SJCRH30 (cell line): ENCODE results near the gene HLA-DRA. TPM values are rescaled to one million over a fixed set of nuclear protein-coding genes. Genes with fewer than 3 reads are reported as not detected.
A peak's percentile ranks its signal among the peaks of the same experiment; 100 is the strongest.
"Not testable (repeated sequence)": the region's sequence is repeated elsewhere in the genome, so short reads cannot be mapped to it uniquely, and the experiment has no call there.

Experiments used
- DNase-seq, 2 experiments: peaks; one replicate each; pipeline ENCODE4 v3.0.0-alpha.2; 2015 to 2020
- H3K27ac ChIP-seq: fragments of 250-450 bp; sonication (Bioruptor Pico); 2 replicates; pipeline ENCODE4 v1.5.1; 2020; ENCODE audit warnings: mild to moderate bottlenecking, moderate library complexity
- H3K27me3 ChIP-seq: fragments of 250-450 bp; sonication (Bioruptor Pico); 2 replicates; pipeline ENCODE4 v1.5.1; 2020; ENCODE audit warnings: mild to moderate bottlenecking, moderate library complexity
- H3K36me3 ChIP-seq: fragments of 250-450 bp; sonication (Bioruptor Pico); 2 replicates; pipeline ENCODE4 v1.5.1; 2020; ENCODE audit warnings: mild to moderate bottlenecking, moderate library complexity
- H3K4me1 ChIP-seq: fragments of 250-450 bp; sonication (Bioruptor Pico); 2 replicates; pipeline ENCODE4 v1.5.1; 2020; ENCODE audit warnings: mild to moderate bottlenecking, moderate library complexity
- H3K4me3 ChIP-seq: fragments of 250-450 bp; sonication (Bioruptor Pico); 2 replicates; pipeline ENCODE4 v1.5.1; 2020; ENCODE audit warnings: mild to moderate bottlenecking, moderate library complexity
- H3K9me3 ChIP-seq: fragments of 250-450 bp; sonication (Bioruptor Pico); replicated peaks from 2 replicates; pipeline ENCODE4 v1.5.1; 2020; ENCODE audit warnings: mild to moderate bottlenecking, moderate library complexity
- total RNA-seq: library from RNA; depleted of rRNA; stranded (reverse); fragments of >200 nt; shearing (Covaris generic); gene quantifications from 2 replicates; pipeline ENCODE4 v1.2.3, GENCODE V29; 2014

HLA-DRA gene
- total RNA-seq, 1 experiment from 2014 or later = not detected

DNA sequence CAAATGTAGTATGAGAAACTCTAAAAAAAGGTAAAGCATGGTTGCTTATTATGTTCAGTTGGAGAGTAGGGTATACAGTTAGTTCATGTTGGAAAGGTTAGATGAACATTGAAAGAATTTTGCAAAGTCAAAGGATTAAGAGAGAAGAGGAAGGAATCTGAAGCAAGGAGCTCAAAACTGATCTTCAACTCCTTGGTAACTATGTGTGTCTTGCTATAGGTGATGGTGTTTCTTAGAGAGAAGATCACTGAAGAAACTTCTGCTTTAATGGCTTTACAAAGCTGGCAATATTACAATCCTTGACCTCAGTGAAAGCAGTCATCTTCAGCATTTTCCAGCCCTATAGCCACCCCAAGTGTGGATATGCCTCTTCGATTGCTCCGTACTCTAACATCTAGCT is 4.7 kb downstream of the HLA-DRA start:
- DNase-seq = no peak
- H3K9me3 ChIP-seq = no peaks in the 10 kb centered on the region
- no peaks in the 10 kb centered on the region for H3K4me1 ChIP-seq
- H3K27ac ChIP-seq = no peak overlapping the region
- H3K4me3 ChIP-seq = no peak overlapping the region
- no peaks in the 10 kb centered on the region for H3K36me3 ChIP-seq
- no peaks in the 10 kb centered on the region for H3K27me3 ChIP-seq

DNA sequence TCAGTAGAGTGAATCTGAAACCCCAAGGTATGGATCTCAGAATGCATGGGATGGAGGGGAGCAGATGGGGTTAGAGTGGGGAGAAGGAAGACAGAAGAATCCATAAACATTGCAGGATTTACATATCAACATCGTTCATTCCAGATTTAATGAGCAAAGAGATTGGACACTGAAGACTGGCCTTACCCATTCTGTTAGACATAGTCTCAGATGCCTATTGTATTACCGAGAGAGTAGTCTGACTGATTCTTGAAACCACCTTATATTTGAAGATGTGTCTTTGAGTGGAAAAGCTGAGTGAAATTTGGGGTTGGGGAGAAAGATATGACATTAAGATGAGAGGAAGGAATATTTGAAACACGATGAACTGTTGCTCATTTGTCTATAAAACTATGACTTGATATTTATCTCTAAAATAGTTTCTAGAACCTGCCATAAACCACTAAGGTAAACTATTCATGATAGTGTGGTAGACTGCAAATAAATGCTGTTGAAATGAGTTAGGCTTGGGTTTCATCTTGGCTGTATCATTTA is 5.7 kb downstream of the HLA-DRA start:
- Histone ChIP-seq H3K4me1 (no peaks in the 10 kb centered on the region), H3K27ac (no peak overlapping the region), H3K4me3 (no peak overlapping the region), H3K9me3 (no peaks in the 10 kb centered on the region), H3K36me3 (no peaks in the 10 kb centered on the region), H3K27me3 (no peaks in the 10 kb centered on the region)
- DNase-seq = no peak

DNA sequence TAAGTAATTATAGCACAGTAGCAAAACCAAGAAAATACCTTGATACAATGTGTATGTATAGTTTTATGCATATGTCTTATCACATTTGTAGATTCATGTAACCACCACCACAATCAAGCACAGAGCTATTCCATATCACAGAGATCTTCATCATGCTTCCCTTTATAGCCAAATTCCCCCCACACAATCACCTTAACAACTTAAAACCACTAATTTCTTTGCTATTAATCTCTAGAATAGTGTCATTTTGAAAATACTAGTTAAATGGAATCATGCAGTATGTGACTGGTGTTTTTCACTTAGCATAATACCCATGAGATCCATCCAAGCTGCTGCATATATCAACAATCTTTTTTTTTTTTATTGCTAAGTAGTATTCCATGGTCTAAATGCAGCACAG is 8.2 kb downstream of the HLA-DRA start:
- Histone ChIP-seq H3K27ac (no peak overlapping the region), H3K36me3 (no peaks in the 10 kb centered on the region), H3K4me3 (no peak overlapping the region), H3K4me1 (no peaks in the 10 kb centered on the region), H3K27me3 (no peaks in the 10 kb centered on the region), H3K9me3 (no peaks in the 10 kb centered on the region)
- no peak for DNase-seq

DNA sequence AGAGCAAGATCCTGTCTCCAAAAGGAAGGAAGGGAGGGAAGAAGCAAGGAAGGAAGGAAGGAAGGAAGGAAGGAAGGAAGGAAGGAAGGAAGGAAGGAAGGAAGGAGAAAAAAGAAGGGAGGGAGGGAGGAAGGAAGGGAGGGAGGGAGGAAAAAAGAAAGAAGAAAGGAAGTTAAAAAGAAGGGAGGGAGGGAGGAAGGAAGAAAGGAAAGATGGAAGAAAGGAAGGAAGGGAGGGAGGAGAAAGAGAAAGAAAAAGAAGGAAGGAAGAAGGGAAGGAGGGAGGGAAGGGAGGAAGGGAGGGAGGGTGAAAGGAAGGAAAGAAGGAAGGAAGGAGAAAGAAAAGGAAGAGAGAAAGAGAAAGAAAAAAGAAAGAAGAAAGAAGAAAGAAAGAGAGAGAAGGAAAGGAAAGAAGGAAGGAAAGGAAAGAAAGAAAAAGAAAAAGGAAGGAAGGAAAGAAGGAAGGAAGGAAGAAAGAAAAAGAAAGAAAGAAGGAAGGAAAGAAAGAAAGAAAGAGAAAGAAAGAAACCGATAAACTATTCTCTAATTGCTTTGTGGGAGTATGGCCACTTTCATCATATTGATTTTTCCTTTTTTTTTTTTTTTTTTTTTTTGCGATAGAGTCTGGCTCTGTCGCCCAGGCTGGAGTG is 9.5 kb downstream of the HLA-DRA start:
- Histone ChIP-seq H3K27ac (no peak overlapping the region), H3K9me3 (no peaks in the 10 kb centered on the region), H3K27me3 (no peaks in the 10 kb centered on the region), H3K36me3 (no peaks in the 10 kb centered on the region), H3K4me1 (no peaks in the 10 kb centered on the region), H3K4me3 (no peak overlapping the region)
- DNase-seq = no peak

DNA sequence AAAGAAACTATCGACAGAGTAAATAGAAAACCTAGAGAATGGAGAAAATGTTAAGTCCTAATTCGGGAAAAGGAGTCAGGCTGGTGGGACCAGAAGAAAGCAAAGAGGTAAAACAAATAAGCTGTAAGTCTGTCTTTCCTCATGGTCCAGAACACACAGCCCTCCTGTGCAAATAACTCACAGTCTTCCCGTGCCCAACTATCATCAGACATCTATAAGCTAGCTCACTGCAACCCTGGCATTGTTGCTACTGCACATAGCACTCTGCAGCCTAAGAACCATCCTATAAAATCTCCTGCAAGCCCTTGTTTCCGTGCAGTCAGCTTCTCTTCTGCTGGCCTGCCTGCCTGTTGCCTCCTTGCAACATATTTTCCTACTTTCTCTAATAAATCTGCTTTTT is 17.4 kb downstream of the HLA-DRA start:
- Histone ChIP-seq H3K4me1 (no peaks in the 10 kb centered on the region), H3K27me3 (no peaks in the 10 kb centered on the region), H3K9me3 (no peaks in the 10 kb centered on the region), H3K36me3 (no peaks in the 10 kb centered on the region), H3K4me3 (no peak overlapping the region), H3K27ac (no peak overlapping the region)
- no peak for DNase-seq

DNA sequence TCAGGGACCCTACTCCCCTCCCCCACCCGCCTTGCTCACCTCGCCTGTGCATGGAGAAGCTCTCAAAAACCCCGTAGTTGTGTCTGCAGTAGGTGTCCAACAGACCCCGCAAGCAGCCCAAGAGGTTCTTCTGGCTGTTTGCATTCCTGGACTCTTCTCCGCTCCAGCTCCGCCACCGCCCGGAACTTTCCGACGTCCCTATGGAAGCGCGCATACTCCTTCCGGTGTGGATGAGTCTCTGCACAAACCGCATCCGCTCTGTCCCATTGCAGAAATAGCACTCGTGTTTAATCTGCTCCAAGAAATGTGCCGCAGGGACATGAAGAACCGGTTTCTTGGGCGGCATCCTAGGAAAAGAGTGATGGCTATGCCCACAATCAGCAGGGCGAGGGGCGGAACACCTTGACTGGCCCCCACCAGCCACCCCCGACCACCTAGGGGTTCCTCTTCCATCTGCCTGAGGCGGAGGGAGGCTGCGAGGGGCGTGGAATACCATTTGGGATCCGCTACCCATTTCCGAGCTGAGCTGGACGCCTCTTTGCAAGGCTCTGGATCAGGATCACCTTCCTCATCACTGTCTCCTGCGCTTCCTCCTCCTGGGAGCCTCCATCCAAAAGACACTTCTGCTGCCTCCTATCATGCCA is 20.2 kb downstream of the HLA-DRA start:
- no peaks in the 10 kb centered on the region for H3K4me1 ChIP-seq
- no peak overlapping the region for H3K27ac ChIP-seq
- H3K36me3 ChIP-seq = no peaks in the 10 kb centered on the region
- no peak for DNase-seq
- no peaks in the 10 kb centered on the region for H3K27me3 ChIP-seq
- H3K4me3 ChIP-seq = no peak overlapping the region
- H3K9me3 ChIP-seq = no peaks in the 10 kb centered on the region

DNA sequence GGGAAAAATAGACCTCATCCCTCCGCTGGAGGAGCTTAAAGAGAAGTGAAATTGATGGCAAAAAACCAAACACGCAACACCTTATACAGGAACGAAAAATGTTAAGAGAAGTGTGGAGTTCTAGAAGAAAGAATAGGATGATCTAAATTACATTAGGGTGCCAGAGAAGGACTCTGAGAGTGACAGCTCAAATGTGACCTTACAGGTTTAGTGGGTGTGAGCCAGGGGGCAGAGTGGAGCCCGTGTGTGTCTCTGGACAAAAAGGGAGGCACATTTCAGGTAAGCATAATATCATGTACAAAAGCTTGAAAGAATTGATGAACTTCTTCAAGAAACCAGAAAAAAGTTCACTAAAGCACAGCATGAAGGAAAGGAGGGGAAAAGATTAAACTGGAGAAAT is 20.8 kb downstream of the HLA-DRA start:
- Histone ChIP-seq H3K36me3 (no peaks in the 10 kb centered on the region), H3K27ac (no peak overlapping the region), H3K27me3 (no peaks in the 10 kb centered on the region), H3K4me3 (no peak overlapping the region), H3K9me3 (no peaks in the 10 kb centered on the region), H3K4me1 (no peaks in the 10 kb centered on the region)
- DNase-seq = no peak

DNA sequence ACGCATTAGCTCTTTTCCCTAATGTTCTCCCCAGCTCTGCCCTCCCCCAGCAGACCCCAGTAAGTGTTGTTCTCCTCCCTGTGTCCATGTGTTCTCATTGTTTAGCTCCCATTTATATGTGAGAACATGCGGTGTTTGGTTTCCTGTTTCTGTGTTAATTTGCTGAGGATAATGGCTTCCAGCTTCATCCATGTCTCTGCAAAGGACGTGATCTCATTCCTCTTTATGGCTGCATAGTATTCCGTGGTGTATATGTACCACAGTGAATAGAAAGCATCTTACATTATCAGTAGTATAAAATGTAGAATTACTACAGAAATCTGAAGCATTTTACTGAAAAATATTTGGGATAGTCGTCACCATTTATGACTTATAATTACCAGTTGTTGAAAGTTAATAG is 21.8 kb downstream of the HLA-DRA start:
- Histone ChIP-seq H3K4me3 (no peak overlapping the region), H3K36me3 (no peaks in the 10 kb centered on the region), H3K27me3 (no peaks in the 10 kb centered on the region), H3K27ac (no peak overlapping the region), H3K4me1 (no peaks in the 10 kb centered on the region), H3K9me3 (no peaks in the 10 kb centered on the region)
- no peak for DNase-seq

DNA sequence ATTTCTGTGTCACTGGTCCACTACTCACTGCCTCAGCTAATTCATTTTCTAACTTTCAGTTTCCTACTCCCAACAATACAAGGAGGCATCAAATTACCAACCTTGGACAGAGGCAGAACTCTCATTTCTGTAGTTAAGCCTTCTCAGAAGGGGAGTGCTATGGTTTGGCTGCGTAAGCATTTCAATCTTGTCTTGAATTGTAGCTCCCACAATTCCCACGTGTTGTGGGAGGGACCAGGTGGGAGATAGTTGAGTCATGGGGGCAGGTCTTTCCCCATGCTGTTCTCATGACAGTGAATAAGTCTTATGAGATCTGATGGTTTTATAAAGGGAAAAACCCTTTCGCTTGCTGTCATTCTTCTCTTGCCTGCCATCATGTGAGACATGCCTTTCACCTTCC is 22.9 kb downstream of the HLA-DRA start:
- H3K36me3 ChIP-seq = no peaks in the 10 kb centered on the region
- no peak overlapping the region for H3K4me3 ChIP-seq
- no peaks in the 10 kb centered on the region for H3K4me1 ChIP-seq
- DNase-seq = peak in 1 of 2 experiments; percentile 5
- no peaks in the 10 kb centered on the region for H3K9me3 ChIP-seq
- H3K27me3 ChIP-seq = no peaks in the 10 kb centered on the region
- H3K27ac ChIP-seq = no peak overlapping the region

DNA sequence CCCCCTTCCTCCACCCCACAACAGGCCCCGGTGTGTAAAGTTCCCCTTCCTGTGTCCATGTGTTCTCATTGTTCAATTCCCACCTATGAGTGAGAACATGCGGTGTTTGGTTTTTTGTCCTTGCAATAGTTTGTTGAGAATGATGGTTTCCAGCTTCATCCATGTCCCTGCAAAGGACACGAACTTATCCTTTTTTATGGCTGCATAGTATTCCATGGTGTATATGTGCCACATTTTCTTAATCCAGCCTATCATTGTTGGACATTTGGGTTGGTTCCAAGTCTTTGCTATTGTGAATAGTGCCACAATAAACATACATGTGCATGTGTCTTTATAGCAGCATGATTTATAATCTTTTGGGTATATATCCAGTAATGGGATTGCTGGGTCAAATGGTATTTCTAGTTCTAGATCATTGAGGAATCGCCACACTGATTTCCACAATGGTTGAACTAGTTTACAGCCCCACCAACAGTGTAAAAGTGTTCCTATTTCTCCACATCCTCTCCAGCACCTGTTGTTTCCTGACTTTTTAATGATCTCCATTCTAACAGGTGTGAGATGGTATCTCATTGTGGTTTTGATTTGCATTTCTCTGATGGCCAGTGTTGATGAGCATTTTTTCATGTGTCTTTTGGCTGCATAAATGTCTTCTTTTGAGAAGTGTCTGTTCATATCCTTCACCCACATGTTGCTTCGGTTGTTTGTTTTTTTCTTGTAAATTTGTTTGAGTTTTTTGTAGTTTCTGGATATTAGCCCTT is 28.2 kb downstream of the HLA-DRA start:
- H3K27ac ChIP-seq = not testable (repeated sequence)

DNA sequence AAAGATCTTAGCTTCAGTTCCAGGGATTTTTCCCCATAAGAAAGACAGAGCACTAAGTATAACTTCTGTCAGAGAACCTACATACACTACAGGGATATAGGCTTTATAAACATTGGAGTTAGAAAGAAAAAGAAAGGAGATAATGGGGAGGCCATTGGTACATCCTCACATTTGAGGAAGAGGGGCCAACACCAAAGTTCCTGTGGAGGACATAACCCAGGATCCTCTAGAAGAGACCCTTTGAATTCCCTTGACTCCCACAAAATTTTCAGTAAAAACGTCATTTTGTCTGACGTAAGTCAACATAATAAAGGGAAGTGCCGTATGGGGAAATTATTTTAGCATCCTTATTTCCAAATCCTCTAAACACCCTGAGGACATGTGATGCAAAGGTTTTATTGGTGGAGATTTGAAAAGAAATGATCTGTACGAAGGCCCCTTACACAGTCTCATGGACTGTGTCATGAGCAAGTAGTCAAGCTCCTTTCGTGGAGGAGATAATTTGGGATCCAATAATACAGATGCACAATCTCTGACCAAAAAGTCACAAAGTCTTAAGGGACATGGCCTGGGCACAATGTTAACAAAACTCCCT is 33.2 kb downstream of the HLA-DRA start:
- DNase-seq = no peak
- no peak overlapping the region for H3K4me3 ChIP-seq
- H3K27ac ChIP-seq = no peak overlapping the region
- H3K9me3 ChIP-seq = no peaks in the 10 kb centered on the region
- H3K36me3 ChIP-seq = no peaks in the 10 kb centered on the region
- H3K27me3 ChIP-seq = no peaks in the 10 kb centered on the region
- H3K4me1 ChIP-seq = no peaks in the 10 kb centered on the region

More for the DNA sequence above, 28.2 kb downstream of the HLA-DRA start:
- not testable (repeated sequence) for H3K4me3 ChIP-seq, H3K27me3 ChIP-seq, DNase-seq, H3K4me1 ChIP-seq, H3K9me3 ChIP-seq, H3K36me3 ChIP-seq

DNA sequence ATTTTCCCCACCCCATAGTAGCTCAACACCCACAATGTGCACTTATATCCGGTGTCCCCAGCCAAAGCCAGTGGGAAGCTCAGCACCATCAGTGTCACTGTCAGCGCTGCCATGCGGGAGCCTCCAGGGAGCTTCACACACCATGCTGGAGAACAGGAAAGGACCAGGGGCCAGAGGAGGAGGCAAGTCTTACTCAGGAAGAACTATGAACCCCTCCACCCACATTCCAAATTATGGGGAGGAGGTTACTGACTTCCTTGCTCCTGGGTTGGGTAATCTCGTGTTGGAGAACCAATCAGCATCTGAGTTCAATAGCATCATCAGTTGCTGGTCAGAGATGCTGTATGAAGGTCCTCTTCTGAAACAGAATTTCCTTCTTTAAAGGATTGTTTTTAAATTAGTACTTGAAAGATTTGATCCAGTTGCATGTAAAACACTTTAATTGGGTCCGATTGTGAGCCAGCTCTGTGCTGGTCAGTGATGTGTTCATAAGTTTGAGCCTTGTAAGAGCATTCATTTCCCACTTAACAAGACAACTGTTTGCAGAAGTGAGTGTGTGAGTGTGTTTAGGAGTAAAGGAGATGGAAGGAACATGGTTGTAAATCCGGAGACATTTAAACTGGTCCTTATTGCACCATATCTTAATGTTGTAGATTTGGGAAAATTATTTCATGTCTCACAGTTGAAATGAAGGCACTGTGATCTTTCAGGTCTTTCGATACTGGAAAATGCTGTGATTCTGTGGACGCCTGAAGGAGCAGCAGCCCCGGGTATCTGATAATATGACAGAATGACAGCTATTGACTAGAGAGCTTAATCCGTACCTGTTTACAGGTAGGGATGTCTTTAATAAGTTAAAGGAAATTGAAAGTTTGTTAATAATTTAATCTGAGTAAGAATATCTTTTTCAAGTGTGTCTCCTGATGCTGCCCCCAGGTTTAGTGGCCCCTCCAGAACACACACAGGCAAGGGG is 34.0 kb downstream of the HLA-DRA start:
- H3K36me3 ChIP-seq, H3K27me3 ChIP-seq, H3K4me3 ChIP-seq, H3K27ac ChIP-seq, H3K9me3 ChIP-seq, H3K4me1 ChIP-seq: not testable (repeated sequence)
- peak; percentile 7 to 22 for DNase-seq

DNA sequence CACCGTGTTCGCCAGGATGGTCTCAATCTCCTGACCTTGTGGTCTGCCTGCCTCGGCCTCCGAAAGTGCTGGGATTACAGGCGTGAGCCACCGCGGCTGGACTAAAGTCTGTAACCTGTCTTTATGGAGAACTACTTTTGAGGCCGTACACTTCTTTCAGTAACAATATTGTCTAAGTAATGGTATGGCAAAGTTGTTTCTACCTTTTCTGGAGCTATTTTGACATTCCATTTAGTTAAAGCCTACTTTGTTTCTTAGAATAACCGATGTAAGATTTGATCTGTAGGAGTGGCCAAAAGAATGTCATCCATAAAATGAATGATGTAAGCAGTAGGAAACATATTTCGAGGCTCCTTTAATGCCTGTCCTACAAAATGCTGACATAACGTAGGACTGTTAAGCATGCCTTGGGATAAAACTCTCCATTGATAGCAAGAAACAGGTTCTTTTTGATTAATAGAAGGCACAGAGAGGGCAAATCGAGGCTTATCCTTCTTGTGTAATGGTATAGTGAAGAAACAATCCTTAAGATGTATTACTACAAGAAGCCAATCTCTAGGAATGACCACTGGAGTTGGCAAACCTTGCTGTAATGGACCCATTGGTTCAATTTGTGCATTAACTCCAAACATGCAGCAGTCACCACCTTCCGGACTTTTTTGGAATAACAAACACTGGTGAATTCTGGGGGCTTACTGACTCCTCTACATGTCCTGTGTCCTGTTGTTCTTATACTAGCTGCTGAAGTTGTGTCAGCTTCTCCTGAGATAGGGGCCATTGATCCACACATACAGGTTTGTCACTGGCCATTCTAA is 35.9 kb downstream of the HLA-DRA start:
- H3K27ac ChIP-seq = no peak overlapping the region
- no peaks in the 10 kb centered on the region for H3K27me3 ChIP-seq
- no peak overlapping the region for H3K4me3 ChIP-seq
- H3K36me3 ChIP-seq = no peaks in the 10 kb centered on the region
- no peaks in the 10 kb centered on the region for H3K4me1 ChIP-seq
- DNase-seq = no peak
- H3K9me3 ChIP-seq = no peaks in the 10 kb centered on the region
